ENCODE results near the gene IKZF2.
"Not testable (repeated sequence)": the region's sequence is repeated elsewhere in the genome, so short reads cannot be mapped to it uniquely, and the experiment has no call there.

Gene IKZF2

GRCh38 chr2:213057977-213058376 is 93.4 kb downstream of the IKZF2 start:
- in situ Hi-C loops (cut with MboI; ENCODE audit: low sequenced_read_pairs) = no loop called here

GRCh38 chr2:213046431-213046830 is 105.0 kb downstream of the IKZF2 start:
- in situ Hi-C loops (cut with MboI; ENCODE audit: low sequenced_read_pairs) = no loop called here

- in situ Hi-C loops (cut with MboI; ENCODE audit: low sequenced_read_pairs) = no loop called here
Observed at GRCh38 chr2:213043566-213043965, 107.8 kb downstream of the IKZF2 start.

- in situ Hi-C loops (cut with MboI; ENCODE audit: low sequenced_read_pairs) = no loop called here
Observed at GRCh38 chr2:213042262-213042661, 109.2 kb downstream of the IKZF2 start.

GRCh38 chr2:213036836-213037235 is 114.6 kb downstream of the IKZF2 start:
- in situ Hi-C loops (cut with MboI; ENCODE audit: low sequenced_read_pairs) = no loop called here

GRCh38 chr2:213034585-213034984 is 116.8 kb downstream of the IKZF2 start:
- in situ Hi-C loops (cut with MboI; ENCODE audit: low sequenced_read_pairs) = no loop called here

GRCh38 chr2:213032607-213033006 is 118.8 kb downstream of the IKZF2 start:
- in situ Hi-C loops (cut with MboI; ENCODE audit: low sequenced_read_pairs) = no loop called here

- in situ Hi-C loops (cut with MboI; ENCODE audit: low sequenced_read_pairs) = no loop called here
Observed at GRCh38 chr2:213022987-213023386, 128.4 kb downstream of the IKZF2 start.

- in situ Hi-C loops (cut with MboI; ENCODE audit: low sequenced_read_pairs) = no loop called here
Observed at GRCh38 chr2:213021971-213022899, 129.2 kb downstream of the IKZF2 start.

- in situ Hi-C loops (cut with MboI; ENCODE audit: low sequenced_read_pairs) = not testable (repeated sequence)
Observed at GRCh38 chr2:213020913-213021312, 130.5 kb downstream of the IKZF2 start.

GRCh38 chr2:213020268-213020667 is 131.1 kb downstream of the IKZF2 start:
- in situ Hi-C loops (cut with MboI; ENCODE audit: low sequenced_read_pairs) = no loop called here

GRCh38 chr2:213019368-213019767 is 132.0 kb downstream of the IKZF2 start:
- in situ Hi-C loops (cut with MboI; ENCODE audit: low sequenced_read_pairs) = no loop called here

- in situ Hi-C loops (cut with MboI; ENCODE audit: low sequenced_read_pairs) = no loop called here
Observed at GRCh38 chr2:213018340-213018901, 133.0 kb downstream of the IKZF2 start.

GRCh38 chr2:213017404-213017803 is 134.0 kb downstream of the IKZF2 start:
- in situ Hi-C loops (cut with MboI; ENCODE audit: low sequenced_read_pairs) = no loop called here

- in situ Hi-C loops (cut with MboI; ENCODE audit: low sequenced_read_pairs) = no loop called here
Observed at GRCh38 chr2:213016984-213017351, 134.4 kb downstream of the IKZF2 start.

GRCh38 chr2:213016166-213016983 is 135.0 kb downstream of the IKZF2 start:
- in situ Hi-C loops (cut with MboI; ENCODE audit: low sequenced_read_pairs) = no loop called here

- in situ Hi-C loops (cut with MboI; ENCODE audit: low sequenced_read_pairs) = no loop called here
Observed at GRCh38 chr2:213015387-213016165, 135.8 kb downstream of the IKZF2 start.

- in situ Hi-C loops (cut with MboI; ENCODE audit: low sequenced_read_pairs) = no loop called here
Observed at GRCh38 chr2:213013979-213014378, 137.4 kb downstream of the IKZF2 start.

- in situ Hi-C loops (cut with MboI; ENCODE audit: low sequenced_read_pairs) = no loop called here
Observed at GRCh38 chr2:213011505-213011904, 139.9 kb downstream of the IKZF2 start.

- in situ Hi-C loops (cut with MboI; ENCODE audit: low sequenced_read_pairs) = no loop called here
Observed at GRCh38 chr2:213010106-213010779, 141.2 kb downstream of the IKZF2 start.
